Stimulated activated CD8-positive, alpha-beta memory T cell treated with anti-CD3 and anti-CD28 coated beads, Interleukin-4, amount 100 ng/mL, for 4 hours (primary cell): ENCODE measurements around the gene ELL2.
"Not testable (repeated sequence)": the region's sequence is repeated elsewhere in the genome, so short reads cannot be mapped to it uniquely, and the experiment has no call there.

Source experiments
- DNase-seq, 2 donors: peaks; one replicate each; pipeline ENCODE4 v3.0.0-alpha.2; 2020; ENCODE audit warnings: low read depth in 2 of 2, low spot score in 1 of 2

Gene ELL2

DNA sequence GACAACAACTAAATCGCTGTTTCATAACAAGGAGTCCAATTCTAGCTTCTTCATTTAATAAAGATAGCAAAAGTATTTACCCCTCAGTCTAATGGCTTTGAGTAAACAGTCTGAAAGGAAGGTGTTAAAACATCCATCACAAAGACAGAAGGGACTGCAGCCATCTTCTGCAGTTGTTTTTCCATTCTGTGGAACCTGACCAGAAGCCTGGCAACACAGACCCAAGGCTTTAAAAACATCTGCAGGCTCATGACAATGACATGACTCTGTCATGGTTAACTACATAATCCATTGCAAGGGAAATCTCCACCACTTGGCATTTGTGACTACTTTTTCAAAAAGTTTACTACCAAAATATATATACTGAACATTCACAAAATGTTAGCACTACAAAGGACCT, 51.9 kb downstream of the ELL2 start:
- DNase-seq = no peak

DNA sequence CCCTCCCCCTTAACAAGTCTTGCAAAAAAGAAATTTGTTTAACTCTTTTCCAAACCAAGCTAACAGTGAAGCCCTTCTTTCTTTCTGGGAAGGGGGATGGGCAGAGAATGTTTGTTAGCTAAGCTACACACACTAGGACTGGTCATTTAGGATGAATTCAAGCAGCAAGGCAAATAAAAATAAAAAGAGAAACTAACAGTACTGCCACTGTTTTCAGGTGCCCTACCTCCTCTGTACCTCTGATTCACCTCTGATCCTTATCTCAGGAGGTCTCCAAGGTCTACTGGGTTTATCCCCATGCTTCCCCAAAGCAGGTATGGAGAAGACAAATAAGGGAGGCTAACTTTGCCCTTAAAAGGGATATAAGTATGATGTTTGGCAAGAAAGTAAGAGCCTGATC, 52.9 kb downstream of the ELL2 start:
- no peak for DNase-seq

DNA sequence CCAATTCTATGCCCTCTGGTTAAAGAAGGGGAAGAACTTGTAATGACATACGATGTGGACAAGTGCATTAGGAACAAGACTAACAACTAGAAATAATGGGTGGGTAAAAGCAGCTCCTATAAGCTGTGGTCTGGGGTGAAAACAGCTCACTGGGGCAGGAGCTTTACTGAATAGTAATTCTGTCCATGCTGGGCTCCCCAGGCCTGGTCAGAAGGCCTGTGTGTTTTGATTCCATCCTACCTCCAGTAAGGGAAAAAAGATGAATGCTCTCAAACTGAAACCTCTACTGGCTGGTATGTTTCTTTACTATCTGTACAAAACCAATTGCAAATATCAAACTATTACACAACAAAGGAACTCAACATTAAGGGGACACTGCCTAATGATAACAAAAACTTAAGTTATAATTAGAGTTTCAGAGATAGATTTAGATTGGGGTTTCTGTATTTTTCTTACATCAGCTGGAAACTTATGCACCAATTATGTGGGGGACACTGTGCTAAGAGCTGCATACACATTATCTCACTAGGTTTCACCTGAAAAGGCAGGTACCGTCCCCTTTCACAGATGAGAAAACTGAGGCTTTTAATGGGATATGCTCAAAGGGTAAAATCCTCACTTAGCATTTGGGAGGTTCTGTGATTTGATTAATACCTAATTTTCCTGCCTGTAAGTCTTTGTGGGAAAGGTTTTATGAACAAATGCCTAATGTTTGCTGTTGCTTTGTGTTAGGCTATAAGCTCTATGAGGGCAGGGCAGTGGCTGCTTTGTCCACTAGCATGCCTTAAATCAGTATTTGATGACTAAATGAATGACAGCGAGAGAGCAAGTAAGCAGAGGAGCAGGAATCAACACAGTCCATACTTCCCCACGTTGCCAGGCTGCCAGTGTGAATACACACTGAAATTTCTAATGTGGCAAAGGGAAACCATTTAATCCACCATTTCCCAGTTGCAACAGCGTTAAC, 53.6 kb downstream of the ELL2 start:
- DNase-seq = no peak

DNA sequence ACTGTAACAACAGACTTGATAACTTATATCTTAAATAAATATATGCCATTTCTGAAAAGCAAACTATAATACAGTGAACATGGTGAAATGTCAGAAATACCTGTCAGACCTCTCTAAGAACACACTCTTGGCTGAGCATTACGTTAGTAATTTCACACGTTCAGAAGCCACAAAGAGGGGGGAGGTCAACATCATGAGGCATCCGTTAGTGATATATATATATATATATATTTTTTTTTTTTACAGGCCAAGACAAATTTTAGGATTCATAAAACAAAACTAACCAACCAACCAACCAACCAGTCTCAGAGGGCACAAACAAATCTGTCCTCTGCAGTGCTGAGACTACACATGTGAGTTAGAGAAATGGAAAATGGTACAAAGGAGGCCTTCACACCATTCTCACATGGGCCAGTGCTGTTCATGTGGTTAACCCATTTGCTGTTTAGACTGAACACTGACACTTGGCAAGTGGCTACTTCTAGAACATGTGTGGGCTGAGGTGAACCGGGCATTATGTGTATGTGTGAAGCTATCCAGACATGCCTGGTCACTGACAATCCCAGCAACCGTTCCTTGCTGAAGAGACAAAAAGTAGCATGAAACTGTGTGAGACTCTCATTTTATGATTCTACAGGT, 54.5 kb downstream of the ELL2 start:
- DNase-seq = no peak

DNA sequence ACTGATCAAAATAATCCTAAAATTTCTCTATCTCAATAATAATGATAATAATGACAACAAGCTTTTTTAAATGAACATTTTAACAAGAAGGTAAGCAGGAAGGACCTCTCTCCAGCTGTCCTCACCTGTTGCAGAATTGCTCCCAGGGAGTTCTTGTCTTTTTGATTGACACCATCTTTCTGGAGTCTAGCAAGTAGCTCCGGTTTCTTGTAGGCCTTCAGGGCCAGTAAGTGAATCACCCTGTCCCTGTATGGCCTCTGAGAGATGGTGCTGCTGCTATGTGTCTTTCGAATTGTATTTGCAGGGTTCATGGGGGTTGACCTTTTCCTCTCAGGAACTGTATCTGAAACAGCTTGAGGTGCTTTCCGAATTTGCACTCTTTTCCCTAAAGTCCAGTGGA, 55.3 kb downstream of the ELL2 start:
- DNase-seq = not testable (repeated sequence)

- DNase-seq = no peak
Measured at GRCh38 chr5:95904827-95905226, 56.8 kb downstream of the ELL2 start.

GRCh38 chr5:95903838-95904237, 57.8 kb downstream of the ELL2 start:
- no peak for DNase-seq

GRCh38 chr5:95901676-95902627, 59.7 kb downstream of the ELL2 start:
- no peak for DNase-seq

DNA sequence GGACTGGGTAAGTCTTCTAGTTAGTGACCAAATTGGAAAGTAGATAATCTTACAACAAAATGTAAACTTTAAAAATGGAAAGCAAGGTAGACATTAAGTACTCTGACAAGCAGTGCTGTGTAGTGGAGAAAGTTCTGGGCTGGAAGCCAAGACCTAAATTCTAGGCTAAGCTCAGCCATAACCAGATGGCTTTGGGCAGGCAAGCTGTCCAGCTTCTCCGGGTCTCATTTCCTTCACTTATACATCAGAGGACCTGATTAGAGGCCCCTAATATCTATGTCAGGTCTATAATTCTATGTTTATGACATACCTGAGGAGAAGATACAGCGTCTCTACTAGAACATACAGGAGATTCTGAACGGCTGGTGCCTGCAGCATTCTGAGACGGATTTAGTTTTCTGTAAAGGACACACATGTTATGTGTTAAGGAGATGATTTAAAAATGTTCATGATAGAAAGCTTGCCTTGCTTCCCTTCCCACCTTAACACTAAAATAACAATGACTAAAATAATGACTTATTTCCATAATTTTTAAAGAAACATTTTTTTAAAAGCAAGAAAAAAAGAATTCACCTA, 61.2 kb downstream of the ELL2 start:
- no peak for DNase-seq

- no peak for DNase-seq
Measured at GRCh38 chr5:95899829-95900228, 61.8 kb downstream of the ELL2 start.

- DNase-seq = no peak
Measured at GRCh38 chr5:95899006-95899405, 62.6 kb downstream of the ELL2 start.

DNA sequence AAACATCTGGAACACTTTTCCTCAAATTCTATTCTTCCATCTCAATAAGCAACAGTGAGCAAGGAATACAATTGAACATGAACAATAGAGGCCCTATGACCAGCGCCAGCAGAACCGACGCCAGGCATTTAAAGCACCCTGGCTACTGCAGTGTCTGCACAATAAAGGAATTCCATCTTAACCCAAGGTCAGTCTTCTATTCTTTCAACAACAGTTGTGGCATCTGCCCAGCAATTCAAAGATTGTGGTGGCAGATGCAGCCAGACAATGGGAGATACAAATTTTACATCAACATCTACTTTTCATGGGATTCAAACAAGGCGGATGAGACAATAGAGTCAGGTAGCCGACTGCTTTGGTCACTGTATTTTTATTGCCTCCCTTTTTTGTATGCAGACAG, 65.9 kb downstream of the ELL2 start:
- DNase-seq = no peak

DNA sequence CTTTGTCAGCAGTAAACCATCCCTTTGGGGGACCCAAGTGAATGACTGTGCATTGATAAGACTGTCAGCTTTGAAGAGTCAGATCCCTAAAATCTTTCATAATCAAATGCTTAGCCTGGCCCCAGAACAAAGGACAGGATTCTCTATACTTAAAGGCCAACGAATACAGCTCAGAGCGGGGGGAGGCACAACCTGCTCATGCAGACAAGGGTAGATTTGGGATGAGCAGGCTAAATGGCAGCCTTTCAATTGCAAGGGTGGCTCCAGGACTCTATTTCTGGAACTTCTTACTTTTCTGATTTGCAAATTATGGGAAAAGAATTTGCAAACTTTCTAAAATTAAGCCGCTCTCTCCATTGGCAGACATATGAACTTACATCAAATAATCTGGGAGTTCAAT, 66.4 kb downstream of the ELL2 start:
- DNase-seq = no peak

- no peak for DNase-seq
Measured at GRCh38 chr5:95892784-95893354, 68.8 kb downstream of the ELL2 start.

DNA sequence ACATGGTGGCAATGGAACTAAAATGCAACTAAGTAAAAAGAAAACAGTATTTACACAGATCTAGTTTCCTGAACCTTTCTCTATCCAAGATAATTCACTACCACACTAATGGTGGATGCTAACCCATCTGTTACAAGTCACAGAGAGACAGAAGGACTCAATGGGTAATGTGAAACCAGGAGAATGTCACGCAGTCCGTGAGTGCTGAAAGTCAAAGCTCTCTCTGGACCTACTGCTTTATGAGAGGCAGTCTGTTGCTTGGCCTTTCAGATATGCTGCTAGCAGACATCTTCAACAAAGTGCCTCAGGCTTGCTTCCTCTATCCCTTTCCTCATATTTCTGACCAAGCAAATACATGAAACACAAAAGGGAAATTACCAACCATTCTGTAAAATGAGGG, 70.2 kb downstream of the ELL2 start:
- DNase-seq = no peak

GRCh38 chr5:95889076-95889475, 72.6 kb downstream of the ELL2 start:
- DNase-seq = no peak

- DNase-seq = no peak
Measured at GRCh38 chr5:95887977-95888376, 73.7 kb downstream of the ELL2 start.

DNA sequence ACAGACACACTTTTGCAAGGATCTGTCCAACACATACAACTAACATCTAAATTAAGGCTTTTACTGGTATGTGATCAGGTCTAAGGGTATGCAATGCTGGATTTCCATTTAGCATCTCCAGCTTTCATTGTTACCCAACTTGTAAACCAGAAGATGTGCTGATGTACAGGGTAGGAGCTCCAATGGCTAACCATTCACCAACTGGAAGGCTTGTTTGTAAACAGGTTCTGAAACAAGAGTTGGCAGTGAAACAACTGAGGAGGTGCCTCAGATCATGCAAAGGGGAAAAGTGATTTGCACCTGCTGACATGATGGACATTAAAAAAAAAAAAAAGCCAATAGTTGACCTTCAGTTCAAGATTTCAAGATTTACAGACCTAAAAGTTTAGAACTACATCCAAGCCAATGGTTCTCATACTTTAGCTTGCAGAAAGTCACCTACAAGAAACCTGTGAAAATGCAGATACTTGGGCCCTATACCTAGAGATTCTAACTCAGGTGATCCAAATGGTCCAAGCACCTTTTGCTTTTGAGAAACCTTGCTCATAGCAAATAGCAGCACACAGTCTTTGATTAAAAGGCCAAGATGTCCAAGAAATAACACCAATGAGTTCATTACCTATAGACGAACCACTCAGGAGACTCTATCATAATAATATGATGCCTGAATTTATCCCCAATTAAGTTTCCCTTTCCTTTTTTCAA, 75.2 kb downstream of the ELL2 start:
- no peak for DNase-seq

DNA sequence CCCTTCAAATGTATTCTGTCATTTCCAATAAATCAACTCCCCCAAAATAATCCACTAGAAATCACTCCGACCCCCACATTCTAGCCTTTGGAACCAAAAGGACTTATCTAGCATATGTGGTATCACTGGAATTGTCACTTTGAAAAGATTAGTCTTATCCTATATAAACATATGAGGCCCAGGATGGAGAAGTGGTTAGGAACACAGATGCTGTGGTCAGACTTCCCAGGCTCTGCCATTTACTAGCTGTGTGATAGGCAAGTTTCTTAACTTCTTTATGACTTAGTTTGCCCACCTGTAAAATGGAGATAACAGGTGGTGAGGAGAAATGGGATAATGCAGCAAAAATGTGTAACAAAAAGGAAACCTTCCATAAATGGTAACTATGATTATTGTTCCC, 77.1 kb downstream of the ELL2 start:
- DNase-seq = no peak

DNA sequence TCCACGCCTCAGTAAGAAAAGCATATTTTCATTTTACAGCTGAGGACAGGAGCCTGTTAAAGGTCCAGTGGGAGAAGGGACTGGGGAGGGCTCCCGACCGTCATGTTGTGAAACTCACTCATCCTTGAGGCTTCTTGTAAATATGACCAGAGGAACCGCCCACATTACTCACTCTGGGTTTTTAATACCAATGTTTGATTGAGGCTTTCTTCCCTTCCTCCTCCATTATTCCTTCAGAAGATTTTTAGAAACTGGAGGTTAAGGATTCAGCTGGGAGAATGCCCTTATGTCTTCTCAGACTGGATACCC, 77.7 kb downstream of the ELL2 start:
- no peak for DNase-seq
